NCI-H1092 treated with DMSO at 0.1 percent for 48 hours (cell line): ENCODE data around the gene WIPF1.

ENCODE experiments used
- DNase-seq: peaks from one replicate; lab custom pipeline; 2025; lab: John Stamatoyannopoulos, UW

The WIPF1 gene

GRCh38 chr2:174540893-174541292 lies 56.7 kb downstream of the WIPF1 start:
- DNase-seq = no peak

- peak; percentile 35 for DNase-seq
Observed at GRCh38 chr2:174535757-174536703, 61.6 kb downstream of the WIPF1 start.

GRCh38 chr2:174535083-174535482 lies 62.5 kb downstream of the WIPF1 start:
- DNase-seq = no peak

GRCh38 chr2:174529916-174530315 lies 67.7 kb downstream of the WIPF1 start:
- DNase-seq = no peak

- no peak for DNase-seq
Observed at GRCh38 chr2:174527959-174528358, 69.6 kb downstream of the WIPF1 start.

- DNase-seq = no peak
Observed at GRCh38 chr2:174527101-174527721, 70.4 kb downstream of the WIPF1 start.

GRCh38 chr2:174524527-174524926 lies 73.1 kb downstream of the WIPF1 start:
- DNase-seq = no peak

GRCh38 chr2:174522553-174522952 lies 75.1 kb downstream of the WIPF1 start:
- DNase-seq = no peak

GRCh38 chr2:174518395-174518794 lies 79.2 kb downstream of the WIPF1 start:
- no peak for DNase-seq

GRCh38 chr2:174516501-174517378 lies 80.9 kb downstream of the WIPF1 start:
- no peak for DNase-seq

- DNase-seq = no peak
Observed at GRCh38 chr2:174512345-174512744, 85.3 kb downstream of the WIPF1 start.

- no peak for DNase-seq
Observed at GRCh38 chr2:174511580-174512260, 85.9 kb downstream of the WIPF1 start.

GRCh38 chr2:174510583-174511189 lies 86.9 kb downstream of the WIPF1 start:
- no peak for DNase-seq
